HG03039 (cell line): ENCODE measurements around the gene PTGES3.
"Not testable (repeated sequence)": the region's sequence is repeated elsewhere in the genome, so short reads cannot be mapped to it uniquely, and the experiment has no call there.

Experiments
- ATAC-seq: cut with Tn5 transposase; IDR thresholded peaks from one replicate; pipeline ENCODE4 v1.9.1; 2021; ENCODE audit warnings: mild to moderate bottlenecking, moderate library complexity; ENCODE audit not compliant: unreplicated experiment

PTGES3 gene

GRCh38 chr12:56713345-56713744, 25.3 kb upstream of the PTGES3 start:
- ATAC-seq: no peak

DNA sequence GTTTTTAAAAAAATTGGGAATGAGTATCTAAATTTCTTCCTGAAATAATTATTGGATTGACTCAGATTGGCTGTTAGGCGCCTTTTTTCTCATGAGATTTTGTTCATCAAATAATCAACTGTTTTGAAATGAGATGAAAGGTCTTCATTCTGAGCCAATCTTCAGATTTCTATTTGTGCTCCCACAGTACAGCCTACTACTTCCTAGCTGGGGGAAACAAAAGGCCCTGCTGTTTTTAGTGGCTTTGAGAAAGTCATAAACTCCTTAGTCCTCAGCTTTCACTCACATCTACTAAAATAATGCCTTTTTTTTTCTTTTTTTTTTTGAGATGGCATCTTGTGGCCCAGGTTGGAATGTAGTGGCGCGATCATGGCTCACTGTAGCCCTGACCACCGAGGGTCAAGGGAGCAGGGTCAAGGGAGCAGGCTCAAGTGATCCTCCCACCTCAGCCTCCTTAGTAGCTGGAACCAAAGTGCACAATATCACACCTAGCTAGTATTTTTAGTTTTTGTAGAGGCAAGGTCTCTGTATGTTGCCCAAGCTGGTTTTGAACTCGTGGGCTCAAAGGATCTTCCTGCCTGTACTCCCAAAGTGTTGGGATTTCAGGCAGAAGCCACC, 21.8 kb upstream of the PTGES3 start:
- ATAC-seq: no peak

DNA sequence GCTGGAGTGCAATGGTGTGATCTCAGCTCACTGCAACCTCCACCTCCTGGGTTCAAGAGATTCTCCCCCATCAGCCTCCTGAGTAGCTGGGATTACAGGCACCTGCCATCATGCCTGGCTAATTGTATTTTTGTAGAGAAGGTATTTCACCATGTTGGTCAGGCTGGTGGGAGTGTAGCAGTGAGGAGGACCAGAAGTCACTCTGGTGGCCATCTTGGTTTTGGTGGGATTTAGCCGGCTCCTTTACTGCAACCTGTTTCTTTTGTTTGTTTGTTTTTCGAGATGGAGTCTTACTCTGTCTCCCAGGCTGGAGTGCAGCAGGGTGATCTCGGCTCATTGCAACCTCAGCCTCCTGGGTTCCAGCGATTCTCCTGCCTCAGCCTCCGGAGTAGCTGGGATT, 16.4 kb upstream of the PTGES3 start:
- ATAC-seq: not testable (repeated sequence)

- no peak for ATAC-seq
Observed at GRCh38 chr12:56699020-56699661, 11.1 kb upstream of the PTGES3 start.

- ATAC-seq: no peak
Observed at GRCh38 chr12:56695327-56696101, 7.4 kb upstream of the PTGES3 start.

GRCh38 chr12:56694161-56694560, 6.1 kb upstream of the PTGES3 start:
- ATAC-seq: no peak

- ATAC-seq: no peak
Observed at GRCh38 chr12:56688846-56689109, 694 bp upstream of the PTGES3 start.

DNA sequence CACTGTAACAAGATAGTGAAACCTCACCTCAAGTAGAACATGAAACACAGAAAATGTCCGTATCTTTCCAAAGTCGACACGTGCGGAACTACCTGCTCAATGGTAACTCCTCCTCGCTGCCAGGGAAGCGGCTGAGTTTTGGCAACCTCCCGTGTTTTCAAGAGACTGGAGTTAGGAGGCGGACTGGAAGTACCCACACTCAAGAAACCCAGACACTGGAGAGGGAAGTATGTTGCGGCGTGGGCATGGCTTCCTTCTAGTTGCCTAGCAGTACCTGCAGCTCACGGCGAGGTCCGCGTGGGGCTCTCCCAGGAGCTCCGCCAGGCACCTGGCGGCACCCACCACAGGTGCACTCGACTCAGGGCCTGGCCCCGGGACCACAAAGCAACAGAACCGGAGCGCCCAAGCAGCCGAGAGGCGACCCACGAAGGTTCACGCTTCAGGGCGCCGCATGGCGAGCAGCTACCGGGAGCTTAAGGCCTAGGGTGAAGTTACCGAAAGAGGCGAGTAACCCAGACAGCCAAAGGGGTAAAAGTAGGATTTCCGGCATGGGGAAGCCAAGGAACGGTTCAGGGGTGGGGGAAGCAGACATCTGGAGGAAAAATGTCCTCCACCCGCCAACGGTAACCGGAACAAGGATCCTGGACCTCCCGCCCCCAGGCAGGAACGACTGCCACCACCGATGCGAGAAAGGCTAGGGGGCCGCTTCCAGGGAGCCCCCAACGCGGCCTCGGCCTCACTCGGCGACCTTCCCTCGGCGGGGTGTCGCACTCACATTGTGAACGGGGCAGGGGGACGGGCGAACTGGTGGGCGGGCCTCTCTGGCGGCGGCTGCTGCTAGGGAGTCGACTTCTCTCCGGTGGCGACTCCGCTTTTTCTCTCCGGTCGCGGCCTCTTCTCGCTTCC, 608 bp downstream of the PTGES3 start:
- peak; percentile 8 for ATAC-seq

DNA sequence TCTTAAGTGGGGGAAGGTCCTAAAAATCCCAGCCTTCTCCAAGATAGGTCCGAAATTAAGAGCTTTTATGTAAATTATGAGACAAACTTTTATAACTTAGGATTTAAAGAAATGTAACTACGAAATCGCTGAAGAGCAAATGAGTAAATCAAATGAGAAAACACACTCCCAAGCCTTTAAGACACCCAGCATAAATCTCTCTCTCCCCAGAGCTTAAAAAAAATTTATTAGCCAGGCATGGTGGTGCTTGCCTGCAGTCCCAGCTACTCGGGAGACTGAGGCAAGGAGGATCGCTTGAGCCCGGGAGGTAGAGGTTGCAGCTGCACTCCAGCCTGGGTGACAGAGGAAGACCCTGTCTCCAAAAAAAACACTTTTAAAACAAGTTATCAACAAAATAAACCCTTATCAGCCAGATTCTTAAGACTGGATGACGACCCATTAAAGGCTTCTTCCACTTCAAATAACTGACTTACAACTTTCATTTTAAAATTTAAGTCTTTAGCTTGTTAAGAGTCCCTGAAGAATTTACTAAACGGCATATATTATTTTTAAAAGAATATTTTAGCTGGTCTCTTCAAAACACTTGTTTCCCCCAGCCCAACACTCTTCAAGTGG, 3.2 kb downstream of the PTGES3 start:
- no peak for ATAC-seq

- no peak for ATAC-seq
Observed at GRCh38 chr12:56682323-56682722, 5.8 kb downstream of the PTGES3 start.

DNA sequence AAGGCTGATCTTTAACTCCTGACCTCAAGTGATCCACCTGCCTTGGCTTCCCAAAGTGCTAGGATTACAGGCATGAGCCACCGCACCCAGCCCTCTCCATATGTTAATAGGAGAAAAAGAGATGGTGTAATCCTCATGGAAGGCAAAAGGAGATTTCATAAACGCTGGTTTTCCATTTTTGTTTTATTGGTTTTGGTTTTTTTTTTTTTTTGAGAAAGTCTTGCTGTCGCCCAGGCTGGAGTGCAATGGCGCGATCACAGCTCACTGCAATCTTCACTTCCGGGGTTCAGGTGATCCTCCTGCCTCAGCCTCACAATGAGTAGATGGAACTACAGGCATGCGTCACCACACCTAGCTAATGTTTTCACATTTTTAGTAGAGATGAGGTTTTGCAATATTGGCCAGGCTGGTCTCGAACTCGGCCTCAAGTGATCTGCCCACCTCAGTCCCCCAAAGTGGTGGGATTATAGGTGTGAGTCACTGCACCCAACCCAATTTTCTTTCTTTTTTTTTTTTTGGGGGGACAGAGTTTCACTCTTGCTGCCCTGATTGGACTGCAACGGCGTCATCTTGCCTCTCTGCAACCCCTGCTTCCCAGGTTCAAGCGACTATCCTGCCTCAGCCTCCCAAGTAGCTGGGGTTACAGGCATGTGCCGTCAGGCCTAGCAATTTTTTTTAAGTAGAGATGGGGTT, 8.1 kb downstream of the PTGES3 start:
- no peak for ATAC-seq

DNA sequence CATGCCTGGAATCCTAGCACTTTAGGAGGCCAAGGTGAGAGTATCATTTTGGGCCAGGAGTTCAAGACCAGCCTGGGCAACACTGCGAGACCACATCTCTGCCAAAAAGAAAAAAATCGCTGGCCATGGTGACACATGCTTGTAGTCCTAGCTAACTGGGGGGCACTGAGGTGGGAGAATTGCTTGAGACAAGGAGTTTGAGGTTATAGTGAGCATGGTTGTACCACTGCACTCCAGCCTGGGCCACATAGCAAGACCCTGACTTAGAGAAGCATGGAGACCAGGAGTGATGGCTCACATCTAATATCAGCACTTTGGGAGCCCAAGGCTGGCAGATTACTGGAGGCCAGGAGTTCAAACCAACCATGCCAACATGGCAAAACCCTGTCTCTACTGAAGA, 9.2 kb downstream of the PTGES3 start:
- ATAC-seq: no peak

- no peak for ATAC-seq
Observed at GRCh38 chr12:56677680-56678079, 10.4 kb downstream of the PTGES3 start.

DNA sequence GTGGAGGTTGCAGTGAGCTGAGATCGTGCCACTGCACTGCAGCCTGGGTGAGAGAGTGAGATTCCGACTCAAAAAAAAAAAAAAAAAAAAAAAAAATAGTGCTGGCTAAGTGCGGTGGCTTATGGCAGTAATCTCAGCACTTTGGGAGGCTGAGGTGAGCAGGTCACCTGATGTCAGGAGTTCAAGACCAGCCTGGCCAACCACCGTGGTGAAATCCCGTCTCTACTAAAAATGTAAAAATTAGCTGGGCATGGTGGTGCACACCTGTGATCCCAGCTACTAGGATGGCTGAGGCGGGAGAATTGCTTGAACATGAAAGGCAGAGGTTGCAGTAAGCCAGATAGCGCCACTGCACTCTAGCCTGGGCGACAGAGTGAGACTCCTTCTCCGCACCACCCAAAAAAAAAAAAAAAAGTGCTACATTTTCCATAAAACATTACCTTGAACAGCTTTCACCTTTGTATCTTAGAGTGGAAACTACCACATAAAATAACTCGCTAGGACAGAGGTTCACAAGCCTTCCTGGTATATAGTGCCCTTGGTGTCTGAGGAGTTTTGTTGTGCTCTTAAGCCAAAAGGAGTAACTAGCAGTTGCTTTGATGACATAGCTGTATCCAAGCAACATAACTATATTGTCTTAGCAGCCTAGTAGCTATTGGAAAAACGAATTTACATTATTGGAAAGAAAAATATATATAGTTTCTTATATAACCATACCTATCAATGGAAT, 11.1 kb downstream of the PTGES3 start:
- no peak for ATAC-seq

GRCh38 chr12:56671608-56672007, 16.5 kb downstream of the PTGES3 start:
- ATAC-seq: no peak

- no peak for ATAC-seq
Observed at GRCh38 chr12:56670836-56671235, 17.2 kb downstream of the PTGES3 start.

- ATAC-seq: no peak
Observed at GRCh38 chr12:56668197-56668457, 20.0 kb downstream of the PTGES3 start.

DNA sequence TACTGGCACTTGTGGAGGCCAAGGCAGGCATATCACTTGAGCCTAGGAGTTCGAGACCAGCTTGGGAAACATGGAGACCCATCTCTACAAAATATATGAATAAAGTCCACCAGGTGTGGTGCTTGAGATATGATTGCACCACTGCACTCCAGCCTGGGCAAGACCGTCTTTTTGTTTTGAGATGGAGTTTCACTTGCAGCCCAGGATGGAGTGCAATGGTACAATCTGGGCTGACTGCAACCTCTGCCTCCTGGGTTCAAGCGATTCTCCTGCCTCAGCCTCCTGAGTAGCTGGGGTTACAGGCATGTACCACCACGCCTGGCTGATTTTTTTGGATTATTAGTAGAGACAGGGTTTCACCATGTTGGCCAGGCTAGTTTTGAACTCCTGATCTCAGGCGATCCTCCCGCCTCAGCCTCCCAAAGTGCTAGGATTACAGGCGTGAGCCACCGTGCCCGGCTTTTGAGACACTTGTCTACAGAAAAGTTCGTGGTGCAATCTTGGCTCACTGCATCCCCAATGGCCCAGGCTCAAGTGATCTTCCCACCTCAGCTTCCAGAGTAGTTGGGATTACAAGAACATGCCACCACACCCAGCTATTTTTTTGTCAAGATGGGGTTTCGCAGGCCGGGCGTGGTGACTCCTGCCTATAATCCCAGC, 26.0 kb downstream of the PTGES3 start:
- no peak for ATAC-seq

DNA sequence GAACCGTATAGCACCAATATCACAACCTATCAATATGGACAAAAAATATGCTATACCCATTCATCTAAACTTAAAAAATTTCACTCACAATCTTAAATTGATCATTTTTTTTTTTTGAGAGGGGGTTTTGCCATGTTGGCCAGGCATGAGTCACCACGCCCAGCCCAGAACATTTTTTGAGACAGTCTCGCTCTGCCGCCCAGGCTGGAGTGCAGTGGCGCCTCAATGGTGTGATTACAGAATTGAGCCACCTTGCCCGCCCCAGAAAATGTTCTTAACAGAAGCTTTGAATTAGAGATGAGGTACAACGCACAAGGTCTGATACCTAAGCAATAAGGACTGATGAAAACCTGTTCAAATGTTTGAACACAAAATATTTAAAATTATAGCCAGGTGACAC, 26.5 kb downstream of the PTGES3 start:
- ATAC-seq: no peak

- ATAC-seq: no peak
Observed at GRCh38 chr12:56658921-56659320, 29.2 kb downstream of the PTGES3 start.
